B cell (primary cell): Measurements from ENCODE around the gene TMA7.

Source experiments
- EZH2 ChIP-seq: IDR thresholded peaks from 2 replicates; pipeline ENCODE4 v1.6.1; 2012; ENCODE audit warnings: borderline replicate concordance, low read depth, mild to moderate bottlenecking, moderate library complexity, low read length; ENCODE audit not compliant: insufficient read depth, poor library complexity, severe bottlenecking
- TF ChIP-seq, protein P1 (sequence below): fragments of 200-600 bp; IDR thresholded peaks from one replicate; pipeline ENCODE4 v1.8.0; 2022; ENCODE audit warnings: antibody characterized with exemption, mild to moderate bottlenecking

DNA sequence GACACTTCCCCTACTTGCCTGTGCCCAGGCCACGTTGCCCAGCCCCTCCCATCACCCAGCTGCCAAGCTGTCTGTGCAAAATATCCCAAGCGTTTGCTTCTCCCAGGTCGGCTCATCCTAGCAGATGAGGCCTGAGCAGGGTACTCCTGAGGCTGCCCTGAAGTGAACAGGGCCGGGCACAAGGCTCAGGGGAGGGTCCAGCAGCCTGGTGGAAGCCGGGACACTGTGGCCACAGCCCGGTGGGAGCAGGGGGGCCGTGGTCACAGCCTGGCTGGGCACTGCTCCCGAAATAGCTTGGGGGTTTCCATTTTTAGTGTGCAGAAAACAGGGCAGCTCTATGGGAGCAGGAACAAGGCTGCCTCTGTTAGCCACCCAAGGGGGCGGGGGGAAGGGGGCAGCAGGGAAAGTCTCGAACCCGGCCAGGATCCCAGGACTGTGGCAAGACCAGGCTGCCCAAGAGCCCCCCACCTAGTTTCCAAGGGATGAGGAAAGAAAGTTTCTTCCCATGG is 13.6 kb upstream of the TMA7 start:
- TF ChIP-seq EZH2: no peak
- TF ChIP-seq, protein P1, sequence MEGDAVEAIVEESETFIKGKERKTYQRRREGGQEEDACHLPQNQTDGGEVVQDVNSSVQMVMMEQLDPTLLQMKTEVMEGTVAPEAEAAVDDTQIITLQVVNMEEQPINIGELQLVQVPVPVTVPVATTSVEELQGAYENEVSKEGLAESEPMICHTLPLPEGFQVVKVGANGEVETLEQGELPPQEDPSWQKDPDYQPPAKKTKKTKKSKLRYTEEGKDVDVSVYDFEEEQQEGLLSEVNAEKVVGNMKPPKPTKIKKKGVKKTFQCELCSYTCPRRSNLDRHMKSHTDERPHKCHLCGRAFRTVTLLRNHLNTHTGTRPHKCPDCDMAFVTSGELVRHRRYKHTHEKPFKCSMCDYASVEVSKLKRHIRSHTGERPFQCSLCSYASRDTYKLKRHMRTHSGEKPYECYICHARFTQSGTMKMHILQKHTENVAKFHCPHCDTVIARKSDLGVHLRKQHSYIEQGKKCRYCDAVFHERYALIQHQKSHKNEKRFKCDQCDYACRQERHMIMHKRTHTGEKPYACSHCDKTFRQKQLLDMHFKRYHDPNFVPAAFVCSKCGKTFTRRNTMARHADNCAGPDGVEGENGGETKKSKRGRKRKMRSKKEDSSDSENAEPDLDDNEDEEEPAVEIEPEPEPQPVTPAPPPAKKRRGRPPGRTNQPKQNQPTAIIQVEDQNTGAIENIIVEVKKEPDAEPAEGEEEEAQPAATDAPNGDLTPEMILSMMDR: no peak
